Germinal center (tissue), 1 donor: ENCODE data around the gene BIVM.

Experiments
- DNase-seq: peaks from one replicate; pipeline ENCODE4 v3.0.0; 2012; ENCODE audit warnings: mixed read lengths, low spot score

Gene BIVM

DNA sequence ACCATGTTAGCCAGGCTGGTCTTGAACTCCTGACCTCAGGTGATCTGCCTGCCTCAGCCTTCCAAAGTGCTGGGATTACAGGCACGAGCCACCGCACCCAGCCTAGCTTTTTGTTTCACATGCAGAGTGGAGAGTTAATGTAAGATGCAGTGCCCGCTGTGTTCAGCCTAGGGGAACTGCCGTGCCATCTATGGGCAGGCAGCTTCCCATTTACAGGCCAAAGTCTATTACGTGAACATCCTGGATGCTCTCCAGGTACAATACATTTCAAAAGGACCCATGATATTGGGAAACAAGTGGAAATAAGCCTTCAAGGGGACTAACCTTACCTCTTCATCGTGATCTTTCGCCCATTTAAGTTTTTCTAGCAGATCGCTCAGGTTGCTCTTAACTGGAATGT, 10.2 kb upstream of the BIVM start:
- DNase-seq = no peak

DNA sequence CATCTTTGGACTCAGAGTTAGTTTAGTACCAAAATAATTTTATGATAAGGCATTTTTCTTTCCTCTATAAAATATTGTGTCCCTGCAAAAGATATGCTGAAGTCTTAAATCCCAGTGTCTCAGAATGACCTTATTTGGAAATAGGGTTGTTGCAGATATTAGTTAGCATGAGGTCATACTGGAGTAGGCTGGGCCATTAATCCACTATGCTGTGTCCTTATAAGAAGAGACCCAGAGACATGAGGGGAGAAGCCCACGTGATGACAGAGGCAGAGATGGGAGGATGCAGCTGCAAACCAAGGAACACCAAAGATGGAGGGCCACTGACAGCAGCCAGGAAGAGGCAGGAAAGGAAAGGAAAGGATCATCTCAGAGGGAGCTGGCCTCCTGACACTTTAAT, 6.5 kb upstream of the BIVM start:
- no peak for DNase-seq

DNA sequence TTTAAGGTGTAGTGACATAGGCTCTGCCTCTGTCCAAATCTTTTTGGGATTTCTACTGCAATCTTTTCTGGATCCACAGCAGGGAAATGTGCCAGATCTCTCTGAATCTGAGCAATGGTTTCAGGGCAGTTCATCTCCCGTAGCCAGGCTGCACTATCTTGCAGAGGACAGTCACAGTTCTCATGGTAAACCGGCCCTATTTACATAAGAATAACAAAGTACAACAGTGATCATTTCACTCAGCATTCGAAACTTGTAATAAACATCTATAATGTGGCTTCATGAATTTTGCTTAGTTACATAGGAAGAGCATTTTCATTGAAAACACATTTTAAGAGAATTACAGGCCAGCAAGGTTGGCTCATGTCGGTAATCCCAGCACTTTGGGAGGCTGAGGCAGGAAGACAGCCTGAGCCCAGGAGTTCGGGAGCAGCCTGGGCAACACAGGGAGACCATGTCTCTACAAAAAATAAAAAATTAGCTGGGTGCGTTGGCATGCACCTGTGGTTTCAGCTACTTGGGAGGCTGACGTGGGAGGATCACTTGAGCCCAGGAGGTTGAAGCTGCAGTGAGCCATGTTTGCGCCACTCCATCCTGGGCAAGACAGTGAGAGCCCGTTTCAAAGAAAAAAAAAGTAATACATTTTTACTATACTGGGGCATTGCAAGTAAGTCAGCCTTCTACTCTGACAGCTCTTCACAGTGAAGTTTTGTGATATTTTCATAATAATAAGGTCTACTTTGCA, 5.1 kb upstream of the BIVM start:
- DNase-seq = no peak

DNA sequence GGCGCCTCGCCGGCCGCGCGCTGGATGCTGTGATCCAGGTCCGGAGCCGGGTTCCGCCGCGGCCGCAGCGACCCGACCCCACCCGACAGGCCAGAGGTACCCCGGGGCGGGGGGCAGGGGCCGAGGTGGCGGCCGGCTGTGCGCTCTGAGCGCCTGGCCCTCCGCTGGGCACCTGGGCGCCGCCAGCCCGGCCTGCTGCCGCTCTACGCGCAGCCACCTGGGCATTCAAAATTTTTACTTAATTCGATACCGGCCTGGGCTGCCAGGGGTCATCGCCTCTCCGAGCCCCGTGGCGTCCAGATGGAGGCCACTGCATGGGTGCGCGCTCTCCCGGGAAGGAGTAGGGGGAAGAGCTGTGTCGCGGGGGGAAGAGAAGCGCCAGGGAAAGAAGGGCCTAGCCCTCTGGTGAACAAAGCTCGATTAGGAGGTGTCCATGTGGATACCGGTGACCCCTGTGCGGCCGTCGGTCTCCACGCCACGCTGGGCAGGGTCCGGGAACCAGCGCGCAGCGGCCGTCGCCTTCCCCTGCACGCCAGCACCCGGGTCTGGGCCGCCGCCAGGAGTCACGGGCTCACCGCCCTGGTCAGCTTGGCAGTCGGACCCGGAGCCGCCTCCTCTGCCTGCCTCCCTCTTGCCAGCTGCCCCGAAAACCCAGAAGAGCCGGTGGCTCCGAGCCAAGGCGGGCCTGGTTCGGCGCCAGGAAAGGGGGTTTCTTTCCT, 666 bp downstream of the BIVM start:
- DNase-seq = peak; percentile 15

DNA sequence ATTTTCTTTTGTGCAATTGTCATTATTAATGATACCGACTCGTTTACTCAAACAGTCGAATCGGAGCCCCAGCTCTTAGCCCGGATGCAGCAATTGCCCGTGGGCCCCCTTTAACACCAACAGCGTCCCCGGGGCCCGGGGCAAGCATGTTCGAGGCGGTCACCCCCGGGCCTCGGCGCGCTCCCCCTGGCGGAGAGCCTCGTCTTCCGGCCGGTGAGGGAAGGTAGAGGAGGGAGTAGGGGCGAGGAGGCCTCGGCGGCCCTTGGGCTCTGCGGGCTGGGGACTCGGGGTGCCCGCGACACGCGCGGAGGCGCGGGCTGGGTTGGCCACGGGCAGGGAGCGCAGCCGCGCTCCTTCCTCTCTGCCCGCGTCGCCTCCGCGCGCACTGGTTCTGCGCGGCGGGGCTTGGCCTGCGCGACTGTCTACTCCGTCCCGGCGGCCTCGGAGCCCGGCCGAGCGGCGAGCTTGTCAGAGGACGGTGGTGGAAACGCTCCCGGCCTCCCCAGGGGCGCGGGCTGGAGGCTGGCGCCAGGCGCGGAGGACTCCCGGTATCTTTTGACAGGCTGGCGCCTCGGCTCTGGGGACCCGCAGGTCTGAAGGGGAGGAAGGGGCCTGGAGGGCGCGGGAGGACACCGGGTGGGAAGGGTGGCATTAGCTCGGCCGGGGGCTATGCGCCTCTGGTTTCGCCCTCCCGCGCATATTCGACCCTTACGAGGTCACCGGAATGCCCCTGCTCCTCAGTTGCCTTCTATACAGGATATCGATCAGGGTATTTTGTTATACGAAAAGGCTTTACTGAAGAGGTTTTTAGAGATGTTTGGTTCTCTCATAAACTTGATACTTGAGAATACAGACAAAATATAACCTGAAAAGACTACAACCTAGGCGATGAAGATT, 1.5 kb downstream of the BIVM start:
- peak; percentile 83 for DNase-seq

DNA sequence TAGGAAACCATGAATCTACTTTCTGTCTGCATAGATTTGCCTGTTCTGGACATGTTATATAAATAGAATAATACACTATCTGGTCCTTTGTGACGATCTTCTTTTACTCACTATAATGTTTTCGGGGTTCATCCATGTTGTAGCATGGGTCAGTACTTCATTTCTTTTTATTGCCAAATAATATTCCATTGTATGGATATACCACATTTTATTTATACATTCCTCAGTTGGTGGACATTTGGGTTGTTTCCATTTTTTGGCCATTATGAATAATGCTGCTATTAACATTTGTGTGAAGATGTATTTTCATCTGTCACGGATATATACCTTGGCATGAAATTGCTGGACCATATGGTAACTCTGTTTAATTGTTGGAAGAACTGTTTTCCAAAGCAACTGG, 6.8 kb downstream of the BIVM start:
- no peak for DNase-seq

DNA sequence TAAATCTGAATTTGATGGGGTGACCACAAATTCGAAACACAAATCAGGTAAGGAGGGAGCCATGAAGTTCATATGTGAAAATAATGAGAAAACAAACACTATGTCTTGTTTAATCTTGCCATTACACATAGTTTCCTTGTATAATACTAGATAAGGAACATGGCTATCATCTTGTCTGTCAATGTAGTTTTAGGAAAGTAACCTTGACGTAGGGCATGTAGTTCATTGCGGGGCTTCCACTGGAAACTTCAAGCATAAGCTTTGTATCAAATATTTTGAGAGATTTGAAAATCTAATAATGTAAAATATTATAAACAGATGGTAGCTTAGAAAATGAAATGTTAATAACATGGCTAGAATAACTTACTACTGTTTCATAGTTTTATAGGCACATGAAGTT, 8.8 kb downstream of the BIVM start:
- DNase-seq = no peak

DNA sequence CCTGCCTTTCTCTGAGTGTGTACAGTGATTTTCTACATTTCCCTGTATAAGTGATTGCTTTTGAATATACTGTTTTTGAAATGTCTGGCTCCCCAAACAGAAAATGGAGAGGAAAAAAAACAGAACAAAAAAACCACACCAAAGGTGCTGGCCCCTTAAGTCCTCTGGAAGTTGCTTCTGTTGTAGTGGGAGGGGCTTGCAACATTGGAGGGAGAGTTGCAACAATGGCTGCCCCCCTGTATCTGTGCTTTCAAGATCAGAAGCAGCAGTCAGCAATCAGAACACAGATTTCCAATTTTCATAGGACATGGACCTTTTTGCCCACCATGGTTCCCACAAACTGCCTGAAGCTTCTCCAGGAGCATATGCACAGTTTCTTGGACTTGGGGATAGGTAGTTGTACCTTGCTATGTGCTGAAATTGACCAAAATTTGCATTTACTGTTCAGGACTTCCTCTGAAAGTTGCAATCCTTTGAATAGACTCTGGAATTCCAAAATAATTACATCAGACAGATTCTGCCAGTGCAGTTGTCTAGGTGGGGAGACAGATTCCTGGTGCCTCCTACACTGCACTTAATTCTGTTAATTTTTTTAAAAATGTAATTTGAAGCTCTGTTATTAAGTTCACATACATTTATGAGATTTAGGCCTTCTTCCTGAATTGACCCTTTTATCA, 13.8 kb downstream of the BIVM start:
- DNase-seq = no peak

DNA sequence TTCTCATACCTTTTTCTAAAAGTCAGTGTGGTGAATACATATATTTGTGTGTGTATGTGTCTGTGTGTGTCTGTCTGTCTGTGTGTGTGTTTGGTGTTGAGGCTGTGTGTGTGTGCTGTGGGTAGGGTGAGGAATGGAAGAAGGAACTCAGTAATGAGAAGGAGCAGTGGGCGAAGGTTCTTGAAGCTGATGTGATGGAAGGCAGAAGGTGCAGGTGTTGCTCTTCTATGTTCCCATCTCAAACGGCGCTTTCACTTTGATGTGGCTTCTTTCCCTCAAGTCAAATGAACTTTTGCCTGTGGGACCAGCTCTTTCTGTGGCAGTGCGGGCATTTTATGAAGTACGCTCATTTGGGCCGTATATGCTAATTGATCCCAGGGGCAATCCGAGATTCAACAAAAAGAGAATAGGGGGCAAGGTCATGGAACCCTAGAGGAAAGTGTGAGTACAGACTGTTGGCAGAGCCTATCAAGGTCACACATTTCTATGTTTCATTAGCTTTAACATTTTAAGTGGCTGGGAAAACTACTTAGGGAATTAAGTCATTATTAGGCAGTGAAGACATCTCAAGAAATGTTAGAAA, 15.2 kb downstream of the BIVM start:
- no peak for DNase-seq

DNA sequence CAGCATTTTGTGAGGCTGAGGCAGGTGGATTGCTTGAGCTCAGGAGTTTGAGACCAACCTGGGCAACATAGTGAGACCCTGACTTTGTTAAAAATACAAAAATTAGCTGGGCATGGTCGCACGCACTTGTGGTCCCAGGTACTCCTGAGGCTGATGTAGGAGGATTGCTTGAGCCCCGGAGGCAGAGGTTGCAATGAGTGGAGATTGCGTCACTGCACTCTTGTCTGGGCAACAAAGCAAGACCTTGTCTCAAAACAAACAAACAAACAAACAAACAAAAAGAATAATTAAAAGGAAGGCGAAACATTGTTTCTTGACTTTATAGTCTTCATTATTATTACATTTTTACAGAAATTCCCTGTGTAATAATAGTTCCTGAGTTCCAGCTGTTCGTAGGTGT, 15.9 kb downstream of the BIVM start:
- DNase-seq = no peak

DNA sequence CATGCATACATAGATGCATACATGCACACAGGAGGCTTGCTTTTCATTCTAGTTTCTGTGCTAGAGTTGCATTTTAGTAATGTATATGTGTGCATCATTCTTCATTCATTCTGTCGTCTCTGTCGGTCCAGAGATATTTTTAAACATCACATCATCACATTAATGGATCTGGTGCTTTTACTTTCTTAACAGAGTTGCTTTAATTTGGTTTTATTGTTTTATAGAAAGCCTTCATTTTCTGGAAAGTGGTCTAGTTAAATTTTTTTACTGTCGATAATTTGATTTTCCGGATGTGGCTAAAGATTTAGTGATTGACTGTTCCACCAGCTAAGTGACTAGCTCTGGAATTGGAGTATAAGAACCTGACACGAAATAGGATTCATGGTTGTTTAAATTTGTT, 16.9 kb downstream of the BIVM start:
- no peak for DNase-seq

DNA sequence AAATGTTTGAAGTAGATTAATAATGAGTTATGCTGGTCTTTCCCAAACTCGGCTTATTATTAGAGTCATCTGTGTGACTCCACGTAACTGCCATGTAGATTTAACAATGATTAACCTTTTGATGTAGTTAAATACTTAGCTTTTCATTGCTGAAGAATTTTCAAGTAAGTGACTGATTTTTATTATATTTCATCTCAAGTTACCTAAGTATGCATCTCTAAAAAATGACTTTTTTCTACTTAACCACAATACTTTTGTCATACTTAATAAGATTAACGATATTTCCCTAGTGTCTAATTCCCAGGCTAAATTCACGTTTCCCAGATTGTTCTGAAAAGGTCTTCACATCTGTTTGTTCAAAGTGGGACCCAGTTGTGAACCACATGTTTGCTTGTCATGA, 17.8 kb downstream of the BIVM start:
- no peak for DNase-seq

DNA sequence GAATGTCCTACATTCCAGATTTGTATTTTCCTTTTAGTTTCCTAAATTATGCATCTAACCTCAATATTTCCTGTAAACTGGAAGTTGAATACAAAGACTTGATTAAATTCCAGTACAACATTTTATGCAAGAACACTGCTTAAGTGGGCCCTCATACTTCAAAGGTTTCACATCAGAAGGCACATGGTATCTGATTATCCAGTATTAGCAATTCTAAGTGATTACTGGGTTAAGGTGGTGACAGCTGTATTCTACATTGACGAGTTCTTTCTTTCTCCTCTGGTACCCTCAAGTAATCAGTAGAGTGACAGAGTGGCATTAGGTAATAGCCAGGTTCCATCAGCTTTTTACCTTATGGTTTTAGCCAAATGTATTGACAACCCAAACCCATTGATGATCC, 18.3 kb downstream of the BIVM start:
- DNase-seq = no peak

DNA sequence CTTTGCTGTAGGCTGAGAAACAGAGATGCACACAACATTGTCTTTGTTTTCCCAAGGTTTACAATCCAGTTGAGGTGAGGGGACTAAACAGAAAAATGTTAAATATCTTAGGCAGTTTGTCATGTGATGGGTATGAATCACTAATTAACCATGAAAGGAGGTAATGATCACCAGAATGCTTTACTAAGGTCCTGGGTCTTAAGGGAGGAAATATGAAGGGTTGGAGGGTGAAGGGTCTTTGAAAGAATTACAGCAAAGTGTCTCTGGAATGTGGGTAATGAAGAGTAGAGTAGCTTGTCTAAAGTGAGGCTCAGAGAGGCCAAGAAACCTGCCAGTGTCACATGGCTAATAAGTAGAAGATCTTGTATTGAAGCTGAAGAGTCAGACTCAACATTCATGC, 19.0 kb downstream of the BIVM start:
- no peak for DNase-seq

DNA sequence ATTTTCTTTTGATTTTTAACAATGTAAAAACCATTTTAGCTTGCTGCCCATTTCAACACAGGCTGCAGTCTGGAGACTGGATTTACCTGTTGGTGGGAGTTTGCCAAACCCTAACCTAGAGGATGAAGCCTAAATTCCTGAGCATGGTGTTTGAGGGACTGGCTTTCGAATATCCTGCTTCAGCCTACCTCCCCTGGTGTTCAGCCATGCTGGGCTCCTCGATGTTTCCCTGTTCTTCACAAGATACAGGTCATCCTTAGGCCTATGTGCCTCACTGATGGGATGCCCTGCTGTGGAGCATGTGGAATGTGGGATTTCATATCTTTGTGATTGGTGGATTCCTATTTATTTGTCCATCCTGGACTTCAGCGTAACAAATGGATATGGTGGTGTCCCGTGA, 26.5 kb downstream of the BIVM start:
- DNase-seq = no peak

DNA sequence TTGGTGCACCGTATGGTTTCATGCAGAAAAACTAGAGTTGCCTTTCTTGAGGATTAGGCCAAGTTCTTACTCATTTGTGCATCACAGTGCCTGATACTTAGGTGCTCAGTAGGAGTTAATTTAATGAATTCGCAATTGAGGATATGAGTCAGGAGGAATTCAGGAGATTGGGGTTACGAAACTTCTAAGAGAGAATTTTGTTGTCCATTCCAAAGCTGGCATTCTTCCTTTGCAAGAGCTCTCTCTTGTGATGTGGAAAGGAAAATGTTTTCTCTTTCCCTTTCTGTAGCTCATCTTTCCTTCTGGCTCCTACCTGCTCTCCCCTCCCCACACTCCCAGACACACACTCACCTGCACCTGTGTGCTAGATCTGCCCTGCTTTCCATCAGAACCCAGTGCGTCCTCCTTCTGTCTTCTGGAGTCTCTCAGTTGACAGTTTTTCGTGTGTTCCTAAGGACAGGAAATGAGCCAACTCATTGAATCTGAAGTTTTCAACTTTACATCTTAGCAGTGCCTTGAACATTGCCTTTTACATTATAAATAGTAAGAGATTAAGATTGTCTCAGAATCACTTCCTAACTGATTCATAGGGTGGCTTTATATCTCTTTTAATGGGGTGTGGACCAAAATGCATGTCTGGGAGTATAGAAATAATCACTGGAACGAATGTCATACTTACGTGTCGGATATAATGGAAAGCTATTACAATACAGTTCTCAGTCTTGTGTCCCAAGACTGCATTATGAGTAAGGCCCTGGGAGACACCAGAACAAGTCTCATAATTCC, 27.2 kb downstream of the BIVM start:
- no peak for DNase-seq

DNA sequence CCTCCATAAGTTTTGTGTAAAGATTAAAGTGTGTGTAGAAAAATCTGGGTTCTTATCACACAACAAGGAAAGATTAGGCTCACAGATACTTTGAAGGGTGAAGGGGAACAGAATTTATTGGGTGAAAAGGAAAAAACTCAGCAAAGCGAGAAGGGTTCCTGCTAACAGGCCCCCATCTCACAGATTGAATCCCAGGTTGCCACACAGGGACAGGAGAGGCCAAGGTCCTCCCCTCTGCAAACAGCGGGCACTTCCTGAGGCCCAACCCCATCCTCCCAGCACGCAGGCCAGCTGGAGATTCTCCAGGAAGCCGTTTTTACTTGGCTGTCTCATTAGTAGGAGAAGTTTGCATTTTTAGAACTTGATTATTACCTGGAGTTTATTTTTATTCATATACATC, 31.7 kb downstream of the BIVM start:
- DNase-seq = no peak

DNA sequence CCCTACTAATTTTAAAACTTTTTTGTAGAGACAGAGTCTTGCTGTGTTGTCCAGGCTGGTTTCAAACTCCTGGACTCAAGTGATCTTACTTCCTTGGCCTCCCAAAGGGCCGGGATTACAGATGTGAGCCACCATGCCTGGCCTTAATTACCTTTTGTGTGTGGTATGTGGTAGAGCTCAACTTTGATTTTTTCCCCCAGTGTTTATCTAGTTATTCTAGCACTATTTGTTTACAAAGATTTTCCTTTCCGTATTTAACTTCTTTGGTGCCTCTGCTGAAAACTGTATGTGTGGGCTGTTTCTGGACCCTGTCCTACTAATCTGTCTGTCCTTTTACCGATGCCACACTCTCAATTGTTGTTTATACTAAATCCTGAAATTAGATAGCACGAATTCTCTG, 37.6 kb downstream of the BIVM start:
- DNase-seq = no peak

DNA sequence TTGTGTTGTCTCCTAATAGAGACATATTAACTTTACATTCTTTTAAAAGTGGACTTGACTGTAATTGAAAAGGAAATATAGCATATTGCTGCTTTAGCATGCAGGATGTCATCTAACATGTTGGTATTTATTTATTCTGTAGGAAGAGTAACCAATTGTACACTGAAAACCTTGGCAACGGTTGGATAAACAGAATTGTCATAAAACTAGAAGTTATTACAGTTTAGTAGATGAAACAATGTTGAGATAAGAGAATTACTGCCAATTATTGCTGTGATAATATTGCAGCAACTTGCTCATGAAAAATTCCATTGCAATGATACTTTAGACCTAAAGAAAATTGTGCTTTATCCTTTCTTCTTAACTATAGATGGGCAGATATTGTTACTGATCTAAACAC, 39.4 kb downstream of the BIVM start:
- DNase-seq = no peak

DNA sequence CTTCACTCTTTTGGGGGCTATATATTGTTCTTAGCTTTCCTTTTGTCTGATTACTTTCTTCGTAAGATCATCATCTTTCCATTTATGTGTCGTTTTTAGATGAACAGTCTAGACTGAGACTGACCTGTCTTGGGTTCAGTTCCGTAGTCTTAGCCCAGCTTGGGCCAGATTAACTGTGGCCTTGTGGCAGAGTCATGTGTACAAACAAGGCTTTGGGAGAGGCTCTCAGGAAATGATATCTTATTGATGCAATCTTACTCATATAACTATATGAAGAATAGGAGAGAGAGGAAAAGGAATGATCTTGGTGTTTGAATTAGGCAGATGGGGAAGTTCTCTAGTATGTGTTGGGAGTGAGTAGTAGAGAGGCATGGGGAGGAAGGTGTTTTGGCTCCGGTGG, 40.1 kb downstream of the BIVM start:
- no peak for DNase-seq

DNA sequence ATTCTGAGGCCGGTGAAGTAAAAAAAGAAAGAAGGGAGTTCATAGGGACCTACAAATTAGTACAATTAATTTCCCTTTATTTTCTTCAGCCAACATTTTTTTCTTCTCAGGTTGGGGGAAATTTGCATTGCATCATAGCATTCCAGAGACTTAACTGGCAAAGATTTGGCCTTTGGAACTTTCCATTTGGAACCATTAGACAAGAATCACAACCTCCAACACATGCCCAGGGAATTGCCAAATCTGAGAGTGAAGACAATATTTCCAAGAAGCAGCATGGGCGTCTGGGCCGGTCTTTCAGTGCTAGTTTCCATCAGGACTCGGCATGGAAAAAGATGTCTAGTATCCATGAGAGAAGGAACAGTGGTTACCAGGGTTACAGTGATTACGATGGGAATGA, 40.5 kb downstream of the BIVM start:
- no peak for DNase-seq
